ENCODE results near the gene HMGCR. TPM values are rescaled to one million over a fixed set of nuclear protein-coding genes. Genes with fewer than 3 reads are reported as not detected.

Gene HMGCR
- total and polyA plus RNA-seq, 2 experiments from 2014 or later, result 72.2 to 331 TPM

DNA sequence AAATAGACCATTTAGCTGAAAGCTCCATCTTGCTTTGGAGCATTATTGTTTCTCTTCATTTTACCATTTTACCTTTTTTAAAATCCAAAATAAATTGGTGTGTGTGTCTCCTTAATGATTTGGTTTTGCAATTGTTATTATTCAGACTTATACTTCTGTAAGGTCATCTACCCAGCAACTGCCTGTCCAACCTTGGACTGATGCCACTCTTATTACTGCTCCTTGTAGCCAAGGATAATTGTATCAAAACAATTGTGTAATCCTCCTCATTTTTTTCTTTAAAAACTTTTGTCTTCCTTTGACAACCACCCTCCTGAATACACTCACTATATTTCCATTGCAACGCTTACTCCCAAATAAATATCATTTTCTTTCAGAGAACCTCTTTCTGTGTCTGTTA is 30.3 kb upstream of the HMGCR start:
- Histone ChIP-seq H3K27ac (ENCODE audit: low read depth) (no peak overlapping the region), H3K4me1 (ENCODE audit: insufficient read depth) (no peaks in the 10 kb centered on the region), H3K9me2 (ENCODE audit: insufficient read depth) (no peaks in the 10 kb centered on the region), H2AFZ (no peak overlapping the region), H3K4me3 (no peak overlapping the region), H3K4me2 (no peak overlapping the region), H3K27me3 (ENCODE audit: insufficient read depth) (no peaks in the 10 kb centered on the region), H3K79me2 (replicated peaks; ENCODE audit: insufficient read depth) (no peaks in the 10 kb centered on the region), H4K20me1 (replicated peaks; ENCODE audit: insufficient read depth) (no peaks in the 10 kb centered on the region), H3K36me3 (ENCODE audit: insufficient read depth) (no peaks in the 10 kb centered on the region), H3F3A (replicated peaks; ENCODE audit: low read depth) (no peaks in the 10 kb centered on the region)
- no peak overlapping the region for H3K27ac Mint-ChIP-seq
- H3K36me3 Mint-ChIP-seq (ENCODE audit: low read depth), result no peaks in the 10 kb centered on the region
- TF ChIP-seq POLR2AphosphoS5 (IDR thresholded peaks at IDR 0.05; ENCODE audit: low read depth) (no peak), STAT1 (IDR thresholded peaks at IDR 0.05; ENCODE audit: unreplicated experiment) (no peak), EZH2phosphoT487 (IDR thresholded peaks at IDR 0.05; ENCODE audit: unreplicated experiment) (no peak), ZNF114 (CRISPR knock-in tag; IDR thresholded peaks at IDR 0.05) (no peak), EZH2 (IDR thresholded peaks at IDR 0.05; ENCODE audit: low read depth, unreplicated experiment) (no peak), NANOG (IDR thresholded peaks at IDR 0.05; ENCODE audit: borderline replicate concordance) (no peak), JUNB (IDR thresholded peaks at IDR 0.05; ENCODE audit: unreplicated experiment) (no peak), ZNF331 (CRISPR knock-in tag; IDR thresholded peaks at IDR 0.05; ENCODE audit: low read depth) (no peak)
- TF ChIP-seq, protein P1, sequence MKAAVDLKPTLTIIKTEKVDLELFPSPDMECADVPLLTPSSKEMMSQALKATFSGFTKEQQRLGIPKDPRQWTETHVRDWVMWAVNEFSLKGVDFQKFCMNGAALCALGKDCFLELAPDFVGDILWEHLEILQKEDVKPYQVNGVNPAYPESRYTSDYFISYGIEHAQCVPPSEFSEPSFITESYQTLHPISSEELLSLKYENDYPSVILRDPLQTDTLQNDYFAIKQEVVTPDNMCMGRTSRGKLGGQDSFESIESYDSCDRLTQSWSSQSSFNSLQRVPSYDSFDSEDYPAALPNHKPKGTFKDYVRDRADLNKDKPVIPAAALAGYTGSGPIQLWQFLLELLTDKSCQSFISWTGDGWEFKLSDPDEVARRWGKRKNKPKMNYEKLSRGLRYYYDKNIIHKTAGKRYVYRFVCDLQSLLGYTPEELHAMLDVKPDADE (IDR thresholded peaks at IDR 0.05), result no peak
- TF ChIP-seq, protein P2, sequence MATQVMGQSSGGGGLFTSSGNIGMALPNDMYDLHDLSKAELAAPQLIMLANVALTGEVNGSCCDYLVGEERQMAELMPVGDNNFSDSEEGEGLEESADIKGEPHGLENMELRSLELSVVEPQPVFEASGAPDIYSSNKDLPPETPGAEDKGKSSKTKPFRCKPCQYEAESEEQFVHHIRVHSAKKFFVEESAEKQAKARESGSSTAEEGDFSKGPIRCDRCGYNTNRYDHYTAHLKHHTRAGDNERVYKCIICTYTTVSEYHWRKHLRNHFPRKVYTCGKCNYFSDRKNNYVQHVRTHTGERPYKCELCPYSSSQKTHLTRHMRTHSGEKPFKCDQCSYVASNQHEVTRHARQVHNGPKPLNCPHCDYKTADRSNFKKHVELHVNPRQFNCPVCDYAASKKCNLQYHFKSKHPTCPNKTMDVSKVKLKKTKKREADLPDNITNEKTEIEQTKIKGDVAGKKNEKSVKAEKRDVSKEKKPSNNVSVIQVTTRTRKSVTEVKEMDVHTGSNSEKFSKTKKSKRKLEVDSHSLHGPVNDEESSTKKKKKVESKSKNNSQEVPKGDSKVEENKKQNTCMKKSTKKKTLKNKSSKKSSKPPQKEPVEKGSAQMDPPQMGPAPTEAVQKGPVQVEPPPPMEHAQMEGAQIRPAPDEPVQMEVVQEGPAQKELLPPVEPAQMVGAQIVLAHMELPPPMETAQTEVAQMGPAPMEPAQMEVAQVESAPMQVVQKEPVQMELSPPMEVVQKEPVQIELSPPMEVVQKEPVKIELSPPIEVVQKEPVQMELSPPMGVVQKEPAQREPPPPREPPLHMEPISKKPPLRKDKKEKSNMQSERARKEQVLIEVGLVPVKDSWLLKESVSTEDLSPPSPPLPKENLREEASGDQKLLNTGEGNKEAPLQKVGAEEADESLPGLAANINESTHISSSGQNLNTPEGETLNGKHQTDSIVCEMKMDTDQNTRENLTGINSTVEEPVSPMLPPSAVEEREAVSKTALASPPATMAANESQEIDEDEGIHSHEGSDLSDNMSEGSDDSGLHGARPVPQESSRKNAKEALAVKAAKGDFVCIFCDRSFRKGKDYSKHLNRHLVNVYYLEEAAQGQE (IDR thresholded peaks at IDR 0.05; ENCODE audit: unreplicated experiment), result no peak
- TF ChIP-seq, protein P3, sequence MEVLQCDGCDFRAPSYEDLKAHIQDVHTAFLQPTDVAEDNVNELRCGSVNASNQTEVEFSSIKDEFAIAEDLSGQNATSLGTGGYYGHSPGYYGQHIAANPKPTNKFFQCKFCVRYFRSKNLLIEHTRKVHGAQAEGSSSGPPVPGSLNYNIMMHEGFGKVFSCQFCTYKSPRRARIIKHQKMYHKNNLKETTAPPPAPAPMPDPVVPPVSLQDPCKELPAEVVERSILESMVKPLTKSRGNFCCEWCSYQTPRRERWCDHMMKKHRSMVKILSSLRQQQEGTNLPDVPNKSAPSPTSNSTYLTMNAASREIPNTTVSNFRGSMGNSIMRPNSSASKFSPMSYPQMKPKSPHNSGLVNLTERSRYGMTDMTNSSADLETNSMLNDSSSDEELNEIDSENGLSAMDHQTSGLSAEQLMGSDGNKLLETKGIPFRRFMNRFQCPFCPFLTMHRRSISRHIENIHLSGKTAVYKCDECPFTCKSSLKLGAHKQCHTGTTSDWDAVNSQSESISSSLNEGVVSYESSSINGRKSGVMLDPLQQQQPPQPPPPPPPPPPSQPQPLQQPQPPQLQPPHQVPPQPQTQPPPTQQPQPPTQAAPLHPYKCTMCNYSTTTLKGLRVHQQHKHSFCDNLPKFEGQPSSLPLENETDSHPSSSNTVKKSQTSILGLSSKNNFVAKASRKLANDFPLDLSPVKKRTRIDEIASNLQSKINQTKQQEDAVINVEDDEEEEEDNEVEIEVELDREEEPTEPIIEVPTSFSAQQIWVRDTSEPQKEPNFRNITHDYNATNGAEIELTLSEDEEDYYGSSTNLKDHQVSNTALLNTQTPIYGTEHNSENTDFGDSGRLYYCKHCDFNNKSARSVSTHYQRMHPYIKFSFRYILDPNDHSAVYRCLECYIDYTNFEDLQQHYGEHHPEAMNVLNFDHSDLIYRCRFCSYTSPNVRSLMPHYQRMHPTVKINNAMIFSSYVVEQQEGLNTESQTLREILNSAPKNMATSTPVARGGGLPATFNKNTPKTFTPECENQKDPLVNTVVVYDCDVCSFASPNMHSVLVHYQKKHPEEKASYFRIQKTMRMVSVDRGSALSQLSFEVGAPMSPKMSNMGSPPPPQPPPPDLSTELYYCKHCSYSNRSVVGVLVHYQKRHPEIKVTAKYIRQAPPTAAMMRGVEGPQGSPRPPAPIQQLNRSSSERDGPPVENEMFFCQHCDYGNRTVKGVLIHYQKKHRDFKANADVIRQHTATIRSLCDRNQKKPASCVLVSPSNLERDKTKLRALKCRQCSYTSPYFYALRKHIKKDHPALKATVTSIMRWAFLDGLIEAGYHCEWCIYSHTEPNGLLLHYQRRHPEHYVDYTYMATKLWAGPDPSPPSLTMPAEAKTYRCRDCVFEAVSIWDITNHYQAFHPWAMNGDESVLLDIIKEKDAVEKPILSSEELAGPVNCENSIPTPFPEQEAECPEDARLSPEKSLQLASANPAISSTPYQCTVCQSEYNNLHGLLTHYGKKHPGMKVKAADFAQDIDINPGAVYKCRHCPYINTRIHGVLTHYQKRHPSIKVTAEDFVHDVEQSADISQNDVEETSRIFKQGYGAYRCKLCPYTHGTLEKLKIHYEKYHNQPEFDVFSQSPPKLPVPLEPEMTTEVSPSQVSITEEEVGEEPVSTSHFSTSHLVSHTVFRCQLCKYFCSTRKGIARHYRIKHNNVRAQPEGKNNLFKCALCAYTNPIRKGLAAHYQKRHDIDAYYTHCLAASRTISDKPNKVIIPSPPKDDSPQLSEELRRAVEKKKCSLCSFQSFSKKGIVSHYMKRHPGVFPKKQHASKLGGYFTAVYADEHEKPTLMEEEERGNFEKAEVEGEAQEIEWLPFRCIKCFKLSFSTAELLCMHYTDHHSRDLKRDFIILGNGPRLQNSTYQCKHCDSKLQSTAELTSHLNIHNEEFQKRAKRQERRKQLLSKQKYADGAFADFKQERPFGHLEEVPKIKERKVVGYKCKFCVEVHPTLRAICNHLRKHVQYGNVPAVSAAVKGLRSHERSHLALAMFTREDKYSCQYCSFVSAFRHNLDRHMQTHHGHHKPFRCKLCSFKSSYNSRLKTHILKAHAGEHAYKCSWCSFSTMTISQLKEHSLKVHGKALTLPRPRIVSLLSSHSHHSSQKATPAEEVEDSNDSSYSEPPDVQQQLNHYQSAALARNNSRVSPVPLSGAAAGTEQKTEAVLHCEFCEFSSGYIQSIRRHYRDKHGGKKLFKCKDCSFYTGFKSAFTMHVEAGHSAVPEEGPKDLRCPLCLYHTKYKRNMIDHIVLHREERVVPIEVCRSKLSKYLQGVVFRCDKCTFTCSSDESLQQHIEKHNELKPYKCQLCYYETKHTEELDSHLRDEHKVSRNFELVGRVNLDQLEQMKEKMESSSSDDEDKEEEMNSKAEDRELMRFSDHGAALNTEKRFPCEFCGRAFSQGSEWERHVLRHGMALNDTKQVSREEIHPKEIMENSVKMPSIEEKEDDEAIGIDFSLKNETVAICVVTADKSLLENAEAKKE (CRISPR knock-in tag; IDR thresholded peaks at IDR 0.05), result no peak
- TF ChIP-seq, protein P4, sequence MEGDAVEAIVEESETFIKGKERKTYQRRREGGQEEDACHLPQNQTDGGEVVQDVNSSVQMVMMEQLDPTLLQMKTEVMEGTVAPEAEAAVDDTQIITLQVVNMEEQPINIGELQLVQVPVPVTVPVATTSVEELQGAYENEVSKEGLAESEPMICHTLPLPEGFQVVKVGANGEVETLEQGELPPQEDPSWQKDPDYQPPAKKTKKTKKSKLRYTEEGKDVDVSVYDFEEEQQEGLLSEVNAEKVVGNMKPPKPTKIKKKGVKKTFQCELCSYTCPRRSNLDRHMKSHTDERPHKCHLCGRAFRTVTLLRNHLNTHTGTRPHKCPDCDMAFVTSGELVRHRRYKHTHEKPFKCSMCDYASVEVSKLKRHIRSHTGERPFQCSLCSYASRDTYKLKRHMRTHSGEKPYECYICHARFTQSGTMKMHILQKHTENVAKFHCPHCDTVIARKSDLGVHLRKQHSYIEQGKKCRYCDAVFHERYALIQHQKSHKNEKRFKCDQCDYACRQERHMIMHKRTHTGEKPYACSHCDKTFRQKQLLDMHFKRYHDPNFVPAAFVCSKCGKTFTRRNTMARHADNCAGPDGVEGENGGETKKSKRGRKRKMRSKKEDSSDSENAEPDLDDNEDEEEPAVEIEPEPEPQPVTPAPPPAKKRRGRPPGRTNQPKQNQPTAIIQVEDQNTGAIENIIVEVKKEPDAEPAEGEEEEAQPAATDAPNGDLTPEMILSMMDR (conservative IDR thresholded peaks at IDR 0.05; ENCODE audit: low read depth in 2 of 2), result no peak
- no peaks in the 10 kb centered on the region for H3K9me3 Mint-ChIP-seq
- DNase-seq (ENCODE audit: low spot score), result no peak
- peaks cover 1% of the 10 kb centered on the region for H3K27me3 Mint-ChIP-seq (ENCODE audit: insufficient read depth, low read depth, poor library complexity)
- no peak for ATAC-seq
- no peaks in the 10 kb centered on the region for H3K4me1 Mint-ChIP-seq
- no peak overlapping the region for H3K4me3 Mint-ChIP-seq

Measured in GM23338 (cell line).